ENCODE results near the gene CDC42EP5. TPM values are rescaled to one million over a fixed set of nuclear protein-coding genes. Genes with fewer than 3 reads are reported as not detected.
A peak's percentile ranks its signal among the peaks of the same experiment; 100 is the strongest.

Gene CDC42EP5
- total RNA-seq, 6 donors from 2014 or later, result 11.1 to 40.4 (median 20.6) TPM

GRCh38 chr19:54434112-54434872 lies 38.8 kb downstream of the CDC42EP5 start:
- Histone ChIP-seq H3K4me1 (peaks cover 17 to 42% (median 24%) of the 10 kb centered on the region in 4 donors), H3K27ac (no peak overlapping the region)

DNA sequence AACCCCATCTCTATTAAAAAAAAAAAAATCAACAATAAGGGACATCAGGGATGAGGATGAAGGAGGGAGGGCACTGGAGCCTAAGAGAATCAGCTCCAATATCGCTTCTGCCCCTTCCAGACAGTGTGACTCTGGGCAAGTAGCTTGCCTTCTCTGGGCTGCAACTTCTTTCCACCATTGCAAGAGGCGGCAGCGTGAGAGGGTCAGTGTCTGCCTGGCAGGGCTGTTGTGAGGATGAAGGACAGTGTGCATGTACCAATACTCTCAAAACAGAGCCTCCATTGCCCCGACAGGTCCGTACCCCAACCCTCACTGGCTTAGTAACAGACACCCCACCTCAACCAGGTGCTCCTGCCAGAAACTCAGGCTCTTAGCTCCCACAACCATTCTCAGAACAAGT lies 39.4 kb downstream of the CDC42EP5 start:
- H3K9me3 ChIP-seq, result no peaks in the 10 kb centered on the region
- peaks cover 0 to under 1% (median 0%) of the 10 kb centered on the region in 4 donors for H3K36me3 ChIP-seq
- H3K4me3 ChIP-seq, result no peak overlapping the region
- H3K27ac ChIP-seq, result no peak overlapping the region
- TF ChIP-seq, protein P1, sequence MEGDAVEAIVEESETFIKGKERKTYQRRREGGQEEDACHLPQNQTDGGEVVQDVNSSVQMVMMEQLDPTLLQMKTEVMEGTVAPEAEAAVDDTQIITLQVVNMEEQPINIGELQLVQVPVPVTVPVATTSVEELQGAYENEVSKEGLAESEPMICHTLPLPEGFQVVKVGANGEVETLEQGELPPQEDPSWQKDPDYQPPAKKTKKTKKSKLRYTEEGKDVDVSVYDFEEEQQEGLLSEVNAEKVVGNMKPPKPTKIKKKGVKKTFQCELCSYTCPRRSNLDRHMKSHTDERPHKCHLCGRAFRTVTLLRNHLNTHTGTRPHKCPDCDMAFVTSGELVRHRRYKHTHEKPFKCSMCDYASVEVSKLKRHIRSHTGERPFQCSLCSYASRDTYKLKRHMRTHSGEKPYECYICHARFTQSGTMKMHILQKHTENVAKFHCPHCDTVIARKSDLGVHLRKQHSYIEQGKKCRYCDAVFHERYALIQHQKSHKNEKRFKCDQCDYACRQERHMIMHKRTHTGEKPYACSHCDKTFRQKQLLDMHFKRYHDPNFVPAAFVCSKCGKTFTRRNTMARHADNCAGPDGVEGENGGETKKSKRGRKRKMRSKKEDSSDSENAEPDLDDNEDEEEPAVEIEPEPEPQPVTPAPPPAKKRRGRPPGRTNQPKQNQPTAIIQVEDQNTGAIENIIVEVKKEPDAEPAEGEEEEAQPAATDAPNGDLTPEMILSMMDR (IDR thresholded peaks at IDR 0.05), result no peak
- no peak for TF ChIP-seq POLR2AphosphoS5 (IDR thresholded peaks at IDR 0.05)
- TF ChIP-seq POLR2A (IDR thresholded peaks at IDR 0.05), result no peak
- no peak for ATAC-seq (ENCODE audit: low FRiP score in 2 of 2)
- peaks cover 17 to 42% (median 24%) of the 10 kb centered on the region in 4 donors for H3K4me1 ChIP-seq
- H3K27me3 ChIP-seq, result peaks cover 0 to 16% (median 7%) of the 10 kb centered on the region in 4 donors
- 95 to 96% methylated on average over 5 of the region's 5 CpGs for WGBS, 2 donors
- no peak for DNase-seq

More at GRCh38 chr19:54434112-54434872, 38.8 kb downstream of the CDC42EP5 start:
- WGBS, 2 donors, result 60 to 84% methylated on average over 9 to 23 of the region's 23 CpGs
- no peaks in the 10 kb centered on the region for H3K9me3 ChIP-seq
- H3K4me3 ChIP-seq, result no peak overlapping the region
- TF ChIP-seq, protein P1 (IDR thresholded peaks at IDR 0.05), result no peak
- no peak for TF ChIP-seq EP300 (IDR thresholded peaks at IDR 0.05)
- TF ChIP-seq POLR2AphosphoS5 (IDR thresholded peaks at IDR 0.05), result no peak
- TF ChIP-seq POLR2A (IDR thresholded peaks at IDR 0.05), result no peak
- no peak for DNase-seq
- peaks cover 0 to 13% (median 5%) of the 10 kb centered on the region in 4 donors for H3K27me3 ChIP-seq
- no peak for ATAC-seq (ENCODE audit: low FRiP score in 2 of 2)
- peaks cover 0 to 6% (median 0%) of the 10 kb centered on the region in 4 donors for H3K36me3 ChIP-seq

- Histone ChIP-seq H3K4me3 (no peak overlapping the region), H3K27ac (no peak overlapping the region)
- 69 to 71% methylated on average over 10 of the region's 10 CpGs for WGBS, 2 donors
Observed at GRCh38 chr19:54432144-54432738, 40.9 kb downstream of the CDC42EP5 start.

GRCh38 chr19:54431255-54431838 lies 41.7 kb downstream of the CDC42EP5 start:
- ATAC-seq (ENCODE audit: low FRiP score in 2 of 2), result no peak
- no peak overlapping the region for H3K27ac ChIP-seq
- H3K4me1 ChIP-seq, result peaks cover 17 to 41% (median 24%) of the 10 kb centered on the region in 4 donors
- peak in 1 of 2 donors; percentile 77 for DNase-seq
- no peak overlapping the region for H3K4me3 ChIP-seq
- H3K36me3 ChIP-seq, result no peaks in the 10 kb centered on the region
- no peaks in the 10 kb centered on the region for H3K9me3 ChIP-seq
- WGBS, 2 donors, result 29 to 42% methylated on average over 10 to 11 of the region's 11 CpGs
- peaks cover 0 to 19% (median 7%) of the 10 kb centered on the region in 4 donors for H3K27me3 ChIP-seq
- TF ChIP-seq POLR2AphosphoS5 (IDR thresholded peaks at IDR 0.05), result no peak
- TF ChIP-seq, protein P1 (IDR thresholded peaks at IDR 0.05), result no peak
- TF ChIP-seq POLR2A (IDR thresholded peaks at IDR 0.05), result no peak
- TF ChIP-seq EP300 (IDR thresholded peaks at IDR 0.05), result no peak

More at GRCh38 chr19:54432144-54432738, 40.9 kb downstream of the CDC42EP5 start:
- Histone ChIP-seq H3K27me3 (peaks cover 0 to 19% (median 7%) of the 10 kb centered on the region in 4 donors), H3K4me1 (peaks cover 17 to 42% (median 24%) of the 10 kb centered on the region in 4 donors), H3K9me3 (no peaks in the 10 kb centered on the region), H3K36me3 (no peaks in the 10 kb centered on the region)
- no peak for ATAC-seq (ENCODE audit: low FRiP score in 2 of 2)
- no peak for TF ChIP-seq POLR2AphosphoS5 (IDR thresholded peaks at IDR 0.05)
- TF ChIP-seq EP300 (IDR thresholded peaks at IDR 0.05), result no peak
- TF ChIP-seq, protein P1 (IDR thresholded peaks at IDR 0.05), result no peak
- no peak for TF ChIP-seq POLR2A (IDR thresholded peaks at IDR 0.05)
- DNase-seq, result no peak

Data from upper lobe of left lung (tissue), 6 donors.